Gastroesophageal sphincter (tissue), 4 donors: ENCODE measurements around the gene FSCN2. TPM values are rescaled to one million over a fixed set of nuclear protein-coding genes. Genes with fewer than 3 reads are reported as not detected.

ENCODE experiments used
- ATAC-seq: fragments of 150-250 bp; one replicate; pipeline ENCODE4 v1.9.1; 2016; ENCODE audit warnings: mild to moderate bottlenecking, moderate library complexity
- H3K27ac ChIP-seq, 4 donors: fragments of 200-600 bp; sonication (generic) in 3 of 4; 1 replicate in 3 of 4; 2 replicates in 1 of 4; pipeline ENCODE4 v1.5.1; 2016 to 2019
- H3K27me3 ChIP-seq: fragments of 200-600 bp; sonication (generic); one replicate; pipeline ENCODE4 v1.5.1; 2019
- H3K36me3 ChIP-seq, 2 donors: fragments of 200-600 bp; sonication (generic); one replicate each; pipeline ENCODE4 v1.5.1; 2019; ENCODE audit warnings: control low read depth in 1 of 2
- H3K4me1 ChIP-seq, 3 donors: fragments of 200-600 bp; sonication (generic); 1 replicate in 2 of 3; 2 replicates in 1 of 3; pipeline ENCODE4 v1.5.1; 2016 to 2019; ENCODE audit warnings: control low read depth in 2 of 3
- H3K4me3 ChIP-seq, 2 donors: fragments of 200-600 bp; sonication (generic); one replicate each; pipeline ENCODE4 v1.5.1; 2019; ENCODE audit warnings: mild to moderate bottlenecking in 1 of 2, moderate library complexity in 1 of 2
- H3K9me3 ChIP-seq, 3 donors: fragments of 200-600 bp; sonication (generic); one replicate each; pipeline ENCODE4 v1.5.1; 2017 to 2019; ENCODE audit warnings: control low read depth in 2 of 3
- EP300 ChIP-seq: sonication (generic); formaldehyde crosslinking; IDR thresholded peaks from one replicate; pipeline ENCODE4 v1.6.1; 2017; ENCODE audit warnings: antibody characterized with exemption, mild to moderate bottlenecking
- POLR2A ChIP-seq, 2 donors: fragments of 450-650 bp; IDR thresholded peaks; one replicate each; pipeline ENCODE4 v1.6.1; 2017; ENCODE audit warnings: antibody characterized with exemption in 2 of 2, mild to moderate bottlenecking in 2 of 2, moderate library complexity in 1 of 2
- POLR2AphosphoS5 ChIP-seq: sonication (generic); formaldehyde crosslinking; IDR thresholded peaks from one replicate; pipeline ENCODE4 v1.6.1; 2017; ENCODE audit warnings: antibody characterized with exemption
- WGBS, 2 donors: methylation state at CpG; one replicate each; pipeline ENCODE4 v1.1.5; 2018; ENCODE audit warnings: low coverage in 1 of 2; 5-methylcytosine and 5-hydroxymethylcytosine counted together
- total RNA-seq, 4 donors: library from RNA; depleted of rRNA; stranded (reverse); fragments of >200 nt; gene quantifications; one replicate each; pipeline ENCODE4 v1.1.0, GENCODE V29; 2016
- TF ChIP-seq, protein P1 (sequence below), 4 experiments: fragments of 200-600 bp in 2 of 4; fragments of 450-650 bp in 2 of 4; sonication (generic) in 1 of 4; IDR thresholded peaks; one replicate each; pipeline ENCODE4 v1.5.1; 2017 to 2019; ENCODE audit warnings: antibody characterized with exemption in 4 of 4, mild to moderate bottlenecking in 2 of 4, moderate library complexity in 2 of 4

The FSCN2 gene
- total RNA-seq, 4 donors from 2014 or later, result 0.49 to 2.1 (median 1.0) TPM

- Histone ChIP-seq H3K4me1 (peaks cover 0 to 18% (median 8%) of the 10 kb centered on the region in 3 donors), H3K4me3 (no peak overlapping the region), H3K27ac (no peak overlapping the region), H3K27me3 (peaks cover 37% of the 10 kb centered on the region), H3K36me3 (peaks cover 0 to 66% of the 10 kb centered on the region in 2 donors), H3K9me3 (no peaks in the 10 kb centered on the region)
- ATAC-seq, result no peak
- TF ChIP-seq, protein P1, sequence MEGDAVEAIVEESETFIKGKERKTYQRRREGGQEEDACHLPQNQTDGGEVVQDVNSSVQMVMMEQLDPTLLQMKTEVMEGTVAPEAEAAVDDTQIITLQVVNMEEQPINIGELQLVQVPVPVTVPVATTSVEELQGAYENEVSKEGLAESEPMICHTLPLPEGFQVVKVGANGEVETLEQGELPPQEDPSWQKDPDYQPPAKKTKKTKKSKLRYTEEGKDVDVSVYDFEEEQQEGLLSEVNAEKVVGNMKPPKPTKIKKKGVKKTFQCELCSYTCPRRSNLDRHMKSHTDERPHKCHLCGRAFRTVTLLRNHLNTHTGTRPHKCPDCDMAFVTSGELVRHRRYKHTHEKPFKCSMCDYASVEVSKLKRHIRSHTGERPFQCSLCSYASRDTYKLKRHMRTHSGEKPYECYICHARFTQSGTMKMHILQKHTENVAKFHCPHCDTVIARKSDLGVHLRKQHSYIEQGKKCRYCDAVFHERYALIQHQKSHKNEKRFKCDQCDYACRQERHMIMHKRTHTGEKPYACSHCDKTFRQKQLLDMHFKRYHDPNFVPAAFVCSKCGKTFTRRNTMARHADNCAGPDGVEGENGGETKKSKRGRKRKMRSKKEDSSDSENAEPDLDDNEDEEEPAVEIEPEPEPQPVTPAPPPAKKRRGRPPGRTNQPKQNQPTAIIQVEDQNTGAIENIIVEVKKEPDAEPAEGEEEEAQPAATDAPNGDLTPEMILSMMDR (IDR thresholded peaks at IDR 0.05), result no peak
- no peak for TF ChIP-seq POLR2A (IDR thresholded peaks at IDR 0.05)
- no peak for TF ChIP-seq POLR2AphosphoS5
- no peak for TF ChIP-seq EP300
- no CpG with 5 or more reads among the region's 10 CpGs for WGBS, 2 donors
These were observed 11.4 kb downstream of the FSCN2 start for GRCh38 chr17:81539571-81539900.

DNA sequence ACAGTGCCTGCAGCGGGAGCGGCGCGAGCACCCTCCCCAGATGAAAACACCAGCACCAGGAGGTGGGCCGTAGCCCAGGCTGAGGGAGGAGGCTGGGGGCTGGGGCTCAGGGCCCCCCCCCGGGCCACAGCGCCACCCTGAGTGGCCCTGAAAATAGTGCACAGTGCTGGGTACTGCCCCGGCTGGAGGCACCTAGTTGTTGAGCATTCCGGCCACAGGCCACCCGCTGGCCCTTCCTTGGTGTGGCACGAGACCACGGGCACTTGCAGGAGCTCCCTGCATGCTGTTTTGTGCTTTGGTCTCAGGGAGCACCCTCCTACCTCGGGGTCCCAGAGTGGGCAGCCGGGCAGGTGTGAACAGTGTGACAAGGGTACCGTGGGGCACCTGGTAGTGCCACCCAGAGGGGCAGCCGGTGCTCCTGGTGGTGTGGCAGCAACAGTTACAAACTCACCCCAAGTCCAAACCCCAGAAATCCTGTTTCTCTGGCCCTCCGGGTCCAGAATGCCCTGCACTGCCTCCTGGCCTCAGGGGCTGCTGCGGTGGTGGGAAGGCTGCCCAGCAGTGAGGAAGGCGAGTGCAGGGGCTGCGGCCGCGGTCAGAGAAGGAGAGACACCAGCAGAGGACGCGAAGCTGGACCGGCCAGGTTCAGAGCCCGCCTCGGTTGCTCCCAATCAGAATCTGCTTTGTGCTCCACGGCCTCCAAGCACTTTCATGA lies 11.9 kb downstream of the FSCN2 start:
- Histone ChIP-seq H3K36me3 (peaks cover 0 to 71% of the 10 kb centered on the region in 2 donors), H3K4me3 (no peak overlapping the region), H3K9me3 (no peaks in the 10 kb centered on the region), H3K27me3 (peaks cover 31% of the 10 kb centered on the region), H3K4me1 (peaks cover 0 to 18% (median 8%) of the 10 kb centered on the region in 3 donors), H3K27ac (no peak overlapping the region)
- no peak for ATAC-seq
- TF ChIP-seq, protein P1 (IDR thresholded peaks at IDR 0.05), result no peak
- TF ChIP-seq EP300, result no peak
- 80 to 100% methylated on average over 1 to 7 of the region's 28 CpGs for WGBS, 2 donors

DNA sequence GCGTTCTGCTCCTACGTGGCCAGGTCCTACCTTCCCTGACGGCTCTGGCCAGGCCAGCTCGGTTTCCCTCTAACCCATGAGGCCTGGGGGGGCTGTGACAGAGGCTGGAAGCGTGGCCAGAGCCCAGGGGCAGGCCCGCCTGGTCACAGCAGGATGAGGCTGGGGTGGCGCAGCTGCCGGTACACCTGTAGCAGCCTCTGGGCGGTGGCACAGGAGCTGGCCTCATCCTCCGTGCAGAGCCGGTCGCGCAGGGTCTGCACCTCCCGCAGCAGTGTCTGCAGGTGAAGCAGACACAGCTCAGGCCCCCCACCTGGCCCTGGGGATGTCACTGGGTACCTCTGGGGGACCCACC lies 12.5 kb downstream of the FSCN2 start:
- Histone ChIP-seq H3K27me3 (peaks cover 26% of the 10 kb centered on the region), H3K36me3 (peaks cover 0 to 77% of the 10 kb centered on the region in 2 donors), H3K4me1 (peaks cover 0 to 18% (median 8%) of the 10 kb centered on the region in 3 donors), H3K4me3 (no peak overlapping the region), H3K27ac (no peak overlapping the region), H3K9me3 (no peaks in the 10 kb centered on the region)
- no peak for ATAC-seq
- 80% methylated on average over 1 of the region's 14 CpGs; no CpG with 5 or more reads in 1 of the 2 donors for WGBS, 2 donors
- no peak for TF ChIP-seq POLR2AphosphoS5
- TF ChIP-seq, protein P1 (IDR thresholded peaks at IDR 0.05), result no peak
- no peak for TF ChIP-seq POLR2A (IDR thresholded peaks at IDR 0.05)
- no peak for TF ChIP-seq EP300

DNA sequence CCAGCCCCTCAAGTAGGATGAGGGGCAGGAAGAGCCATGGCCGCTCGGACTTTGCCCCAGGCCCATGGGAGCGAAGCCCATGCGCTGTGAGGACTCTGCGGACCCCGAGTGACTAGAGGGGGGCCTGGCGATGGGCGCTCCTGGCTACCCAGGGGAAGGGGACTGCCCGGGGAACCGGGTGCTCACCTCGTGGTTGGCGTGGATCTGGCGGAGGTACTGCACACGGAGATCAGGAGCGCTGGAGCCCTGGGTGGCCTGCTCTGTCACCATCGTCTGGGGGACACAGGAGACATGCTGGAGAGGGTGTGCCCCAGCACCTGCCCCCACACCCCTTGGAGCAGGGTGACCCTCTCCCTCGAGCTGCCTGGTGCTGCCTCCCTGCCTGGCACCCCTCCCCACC lies 12.9 kb downstream of the FSCN2 start:
- no peak for ATAC-seq
- H3K27ac ChIP-seq, result no peak overlapping the region
- no peak overlapping the region for H3K4me3 ChIP-seq
- peaks cover 0 to 81% of the 10 kb centered on the region in 2 donors for H3K36me3 ChIP-seq
- H3K4me1 ChIP-seq, result peaks cover 0 to 17% (median 8%) of the 10 kb centered on the region in 3 donors
- no peaks in the 10 kb centered on the region for H3K9me3 ChIP-seq
- peaks cover 21% of the 10 kb centered on the region for H3K27me3 ChIP-seq
- no peak for TF ChIP-seq POLR2AphosphoS5
- no peak for TF ChIP-seq EP300
- TF ChIP-seq POLR2A (IDR thresholded peaks at IDR 0.05), result no peak
- TF ChIP-seq, protein P1 (IDR thresholded peaks at IDR 0.05), result no peak
- 100% methylated on average over 1 of the region's 17 CpGs; no CpG with 5 or more reads in 1 of the 2 donors for WGBS, 2 donors
